Hepatocyte (in vitro differentiated cells): ENCODE measurements around the gene NIM1K.

Source experiments
- CTCF ChIP-seq: fragments of 200-600 bp; sonication (generic); IDR thresholded peaks from 2 replicates; pipeline ENCODE4 v1.5.1; 2016; ENCODE audit warnings: antibody characterized with exemption, mild to moderate bottlenecking; ENCODE audit not compliant: poor library complexity
- EZH2 ChIP-seq: fragments of 200-600 bp; sonication (generic); IDR thresholded peaks from 2 replicates; pipeline ENCODE4 v1.6.1; 2016; ENCODE audit warnings: antibody characterized with exemption, mild to moderate bottlenecking, borderline replicate concordance
- EZH2phosphoT487 ChIP-seq: fragments of 200-600 bp; sonication (generic); IDR thresholded peaks from one replicate; pipeline ENCODE4 v1.6.1; 2018; ENCODE audit warnings: antibody characterized with exemption, mild to moderate bottlenecking, low read depth, moderate library complexity; ENCODE audit not compliant: unreplicated experiment, severe bottlenecking

- TF ChIP-seq CTCF (no peak), EZH2 (no peak), EZH2phosphoT487 (no peak)
Observed at GRCh38 chr5:43315263-43315662, 123.2 kb downstream of the NIM1K start.
